Fibroblast of the aortic adventitia (primary cell): Measurements from ENCODE around the gene KMT2D. TPM values are rescaled to one million over a fixed set of nuclear protein-coding genes. Genes with fewer than 3 reads are reported as not detected.

Experiments
- DNase-seq: peaks from one replicate; pipeline ENCODE4 v3.0.0-alpha.2; 2010; ENCODE audit warnings: low read depth
- H3K4me3 ChIP-seq: 2 replicates; pipeline ENCODE4 v1.5.1; 2011; ENCODE audit warnings: low read depth, mild to moderate bottlenecking, control low read depth, low read length, moderate library complexity
- total RNA-seq: library from RNA; depleted of rRNA; stranded (reverse); fragments of >200 nt; gene quantifications from 2 replicates; pipeline ENCODE4 v1.2.3, GENCODE V29; 2012; ENCODE audit warnings: low replicate concordance
- TF ChIP-seq, protein P1 (sequence below): IDR thresholded peaks from 2 replicates; pipeline ENCODE4 v1.5.1; 2011; ENCODE audit warnings: mild to moderate bottlenecking, low read length, control low read depth, inconsistent platforms; ENCODE audit not compliant: insufficient read depth

KMT2D gene, protein sequence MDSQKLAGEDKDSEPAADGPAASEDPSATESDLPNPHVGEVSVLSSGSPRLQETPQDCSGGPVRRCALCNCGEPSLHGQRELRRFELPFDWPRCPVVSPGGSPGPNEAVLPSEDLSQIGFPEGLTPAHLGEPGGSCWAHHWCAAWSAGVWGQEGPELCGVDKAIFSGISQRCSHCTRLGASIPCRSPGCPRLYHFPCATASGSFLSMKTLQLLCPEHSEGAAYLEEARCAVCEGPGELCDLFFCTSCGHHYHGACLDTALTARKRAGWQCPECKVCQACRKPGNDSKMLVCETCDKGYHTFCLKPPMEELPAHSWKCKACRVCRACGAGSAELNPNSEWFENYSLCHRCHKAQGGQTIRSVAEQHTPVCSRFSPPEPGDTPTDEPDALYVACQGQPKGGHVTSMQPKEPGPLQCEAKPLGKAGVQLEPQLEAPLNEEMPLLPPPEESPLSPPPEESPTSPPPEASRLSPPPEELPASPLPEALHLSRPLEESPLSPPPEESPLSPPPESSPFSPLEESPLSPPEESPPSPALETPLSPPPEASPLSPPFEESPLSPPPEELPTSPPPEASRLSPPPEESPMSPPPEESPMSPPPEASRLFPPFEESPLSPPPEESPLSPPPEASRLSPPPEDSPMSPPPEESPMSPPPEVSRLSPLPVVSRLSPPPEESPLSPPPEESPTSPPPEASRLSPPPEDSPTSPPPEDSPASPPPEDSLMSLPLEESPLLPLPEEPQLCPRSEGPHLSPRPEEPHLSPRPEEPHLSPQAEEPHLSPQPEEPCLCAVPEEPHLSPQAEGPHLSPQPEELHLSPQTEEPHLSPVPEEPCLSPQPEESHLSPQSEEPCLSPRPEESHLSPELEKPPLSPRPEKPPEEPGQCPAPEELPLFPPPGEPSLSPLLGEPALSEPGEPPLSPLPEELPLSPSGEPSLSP (N-terminal part only)
- total RNA-seq: 22.6 and 23.8 TPM in 2 replicates

- TF ChIP-seq, protein P1, sequence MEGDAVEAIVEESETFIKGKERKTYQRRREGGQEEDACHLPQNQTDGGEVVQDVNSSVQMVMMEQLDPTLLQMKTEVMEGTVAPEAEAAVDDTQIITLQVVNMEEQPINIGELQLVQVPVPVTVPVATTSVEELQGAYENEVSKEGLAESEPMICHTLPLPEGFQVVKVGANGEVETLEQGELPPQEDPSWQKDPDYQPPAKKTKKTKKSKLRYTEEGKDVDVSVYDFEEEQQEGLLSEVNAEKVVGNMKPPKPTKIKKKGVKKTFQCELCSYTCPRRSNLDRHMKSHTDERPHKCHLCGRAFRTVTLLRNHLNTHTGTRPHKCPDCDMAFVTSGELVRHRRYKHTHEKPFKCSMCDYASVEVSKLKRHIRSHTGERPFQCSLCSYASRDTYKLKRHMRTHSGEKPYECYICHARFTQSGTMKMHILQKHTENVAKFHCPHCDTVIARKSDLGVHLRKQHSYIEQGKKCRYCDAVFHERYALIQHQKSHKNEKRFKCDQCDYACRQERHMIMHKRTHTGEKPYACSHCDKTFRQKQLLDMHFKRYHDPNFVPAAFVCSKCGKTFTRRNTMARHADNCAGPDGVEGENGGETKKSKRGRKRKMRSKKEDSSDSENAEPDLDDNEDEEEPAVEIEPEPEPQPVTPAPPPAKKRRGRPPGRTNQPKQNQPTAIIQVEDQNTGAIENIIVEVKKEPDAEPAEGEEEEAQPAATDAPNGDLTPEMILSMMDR: peak; percentile 54
- DNase-seq: peak; percentile 96
- H3K4me3 ChIP-seq: peak within 1 kb of the TSS; percentile 91
Measured at GRCh38 chr12:49060237-49061156, at the start of gene KMT2D. KMT2D (minus strand) TSS chr12:49060794; CDS start chr12:49055324, 5,470 bp downstream.

GRCh38 chr12:49109641-49110463 is 49.3 kb upstream of the KMT2D start:
- TF ChIP-seq, protein P1: no peak
- peak overlapping the region; percentile 90 for H3K4me3 ChIP-seq
- peak; percentile 13 for DNase-seq

- DNase-seq: peak; percentile 62
- peak overlapping the region; percentile 90 for H3K4me3 ChIP-seq
- TF ChIP-seq, protein P1: no peak
Measured at GRCh38 chr12:49108958-49109404, 48.4 kb upstream of the KMT2D start.

GRCh38 chr12:49105504-49106084 is 45.0 kb upstream of the KMT2D start:
- TF ChIP-seq, protein P1: no peak
- peak; percentile 65 for DNase-seq
- no peak overlapping the region for H3K4me3 ChIP-seq

- TF ChIP-seq, protein P1: no peak
- no peak for DNase-seq
- H3K4me3 ChIP-seq: no peak overlapping the region
Measured at GRCh38 chr12:49104822-49105221, 44.2 kb upstream of the KMT2D start.
